NT2/D1 (cell line): ENCODE data around the gene MLLT1.

Experiments used
- YY1 ChIP-seq: IDR thresholded peaks from 2 replicates; pipeline ENCODE4 v1.6.1; 2011; ENCODE audit not compliant: insufficient read length, insufficient read depth
- ZNF274 ChIP-seq: IDR thresholded peaks from 2 replicates; pipeline ENCODE4 v1.6.1; 2011; ENCODE audit warnings: mild to moderate bottlenecking, low read depth, low read length

DNA sequence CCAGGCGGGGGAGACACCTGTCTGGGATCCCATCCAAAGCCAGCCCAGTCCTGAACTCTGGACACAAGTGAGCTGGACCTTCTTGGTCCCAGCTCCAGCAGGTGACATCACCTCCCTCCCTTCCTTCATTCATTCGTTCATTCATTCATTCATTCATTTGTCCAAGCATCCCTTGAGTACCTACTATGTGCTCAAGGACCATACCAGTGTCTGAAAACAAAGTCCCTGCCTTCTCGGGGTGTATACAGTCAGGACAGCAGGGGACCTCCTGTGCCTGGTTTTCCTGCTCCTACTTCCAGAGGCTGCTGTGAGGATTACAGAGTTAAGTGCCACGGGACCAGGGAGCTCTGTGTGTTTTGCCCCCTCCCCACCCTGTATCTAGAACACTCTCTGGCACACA lies 39.6 kb upstream of the MLLT1 start:
- TF ChIP-seq YY1 (no peak), ZNF274 (no peak)
